Jurkat, Clone E6-1 (cell line): ENCODE results near the gene SDC1.
A peak's percentile ranks its signal among the peaks of the same experiment; 100 is the strongest.
"Not testable (repeated sequence)": the region's sequence is repeated elsewhere in the genome, so short reads cannot be mapped to it uniquely, and the experiment has no call there.

ENCODE experiments used
- DNase-seq: peaks from one replicate; pipeline ENCODE4 v3.0.0-alpha.2; 2011; ENCODE audit warnings: low read depth, low spot score
- H3K4me3 ChIP-seq: 2 replicates; pipeline ENCODE4 v1.5.1; 2011; ENCODE audit warnings: mild to moderate bottlenecking, low read length, control low read depth, moderate library complexity

The SDC1 gene

DNA sequence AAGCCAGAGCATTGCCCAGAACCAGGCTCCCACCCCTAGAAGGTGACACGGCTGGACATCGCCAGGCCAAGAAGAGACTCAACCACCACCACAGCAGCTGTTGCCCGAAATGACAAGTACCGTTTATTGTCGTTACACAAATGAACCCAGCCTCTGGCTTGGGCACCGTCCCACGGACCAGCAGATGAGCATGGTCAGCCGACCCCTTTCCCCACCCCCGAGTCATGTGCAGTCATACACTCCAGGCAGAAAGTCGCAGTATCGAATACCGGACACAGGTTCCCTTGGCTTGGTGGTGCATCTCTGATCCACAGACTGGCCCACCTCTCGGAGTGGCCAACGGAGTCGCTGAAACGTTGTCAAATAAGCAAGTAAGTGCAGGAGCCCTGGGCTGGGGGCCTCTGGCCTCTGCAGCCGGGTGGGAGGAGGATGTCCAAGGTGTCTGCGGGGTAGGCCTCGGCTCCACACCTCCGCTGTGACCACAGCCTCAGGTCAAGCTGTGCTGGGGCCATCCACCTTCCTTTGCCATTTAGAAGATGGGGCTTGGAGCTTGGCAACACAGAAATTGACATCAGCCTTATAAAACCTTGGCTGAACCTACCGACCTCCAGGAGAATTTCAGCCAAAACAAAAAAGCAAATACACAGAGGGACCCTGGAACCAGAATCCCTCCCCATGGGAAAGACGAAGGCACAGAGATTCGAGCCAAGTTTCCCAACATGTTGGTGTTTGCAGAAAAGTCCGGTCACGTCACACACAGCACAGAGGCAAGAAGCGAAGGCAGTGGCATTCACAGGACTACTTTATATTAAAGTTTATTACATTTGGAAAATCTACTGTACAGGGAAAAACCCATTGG lies 24.0 kb downstream of the SDC1 start:
- no peak for DNase-seq
- H3K4me3 ChIP-seq, result no peak overlapping the region

DNA sequence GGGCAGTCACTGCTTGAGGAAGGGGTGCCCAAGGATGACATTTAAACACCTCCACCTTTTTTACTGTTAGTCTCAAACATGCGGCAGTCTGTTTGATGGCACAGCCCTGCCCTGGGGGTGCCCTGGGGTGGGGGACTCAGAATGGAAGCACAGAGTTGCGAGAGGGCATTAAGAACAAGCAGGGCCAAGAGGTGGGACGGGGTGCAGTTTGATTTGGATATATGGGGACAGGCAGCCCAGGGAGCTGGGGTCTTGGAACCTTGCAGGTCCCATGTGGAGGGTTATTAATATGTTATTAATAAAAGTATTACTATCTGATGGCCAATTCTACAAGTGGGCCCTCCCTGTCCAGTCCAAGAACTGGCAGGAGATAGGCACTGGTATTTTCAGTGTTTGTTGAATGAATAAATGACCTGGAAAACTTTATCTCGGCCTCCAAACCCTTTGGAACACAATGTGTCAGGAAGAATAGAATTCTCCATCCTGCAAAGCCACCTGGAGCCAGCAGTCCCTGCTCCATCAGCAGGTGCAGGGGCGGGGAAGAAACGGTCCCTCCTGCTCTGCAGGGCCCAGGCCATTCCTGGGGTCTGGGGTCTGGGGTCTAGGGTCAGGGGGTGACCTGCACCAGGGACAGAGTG lies 25.2 kb downstream of the SDC1 start:
- DNase-seq, result no peak
- H3K4me3 ChIP-seq, result no peak overlapping the region

DNA sequence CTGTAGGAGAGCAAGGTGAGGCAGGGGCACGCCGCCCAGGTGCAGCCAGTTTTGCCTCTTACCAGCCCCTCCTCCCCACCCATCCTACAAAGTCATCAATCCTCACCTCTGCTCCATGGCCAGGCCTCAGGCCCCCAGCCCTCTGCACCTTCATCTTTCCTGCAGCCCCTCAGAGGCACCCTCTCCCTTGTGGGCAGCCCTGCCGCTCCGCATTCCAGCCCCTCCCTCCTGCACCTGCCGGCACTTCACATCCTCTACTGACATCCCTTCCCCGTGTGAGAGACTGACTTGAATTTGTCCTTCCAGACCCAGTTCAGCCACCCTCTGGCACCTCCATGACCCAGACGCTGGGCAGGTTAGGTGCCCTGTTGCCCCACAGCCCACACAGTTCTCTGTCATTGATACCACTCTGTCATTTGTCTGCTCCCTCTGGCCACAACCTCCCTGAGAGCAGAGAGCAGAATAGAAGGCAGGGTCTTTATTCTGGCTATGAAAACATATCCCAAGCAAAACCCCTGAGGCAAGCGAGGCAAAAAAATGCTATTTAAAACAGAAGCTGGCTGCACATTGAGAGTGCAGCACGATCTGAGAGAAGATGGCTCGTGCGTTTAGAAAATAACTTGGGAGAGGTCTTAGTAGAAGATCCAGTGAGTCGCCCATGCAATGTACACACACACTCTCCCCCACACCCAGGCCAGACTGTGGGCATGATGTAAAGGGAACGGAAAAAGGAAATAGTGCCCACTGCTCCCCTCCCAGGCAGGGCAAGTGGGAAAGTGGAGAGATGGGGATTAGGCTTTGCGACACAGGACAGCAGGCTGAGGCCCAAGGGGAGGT lies 25.9 kb downstream of the SDC1 start:
- no peak overlapping the region for H3K4me3 ChIP-seq
- DNase-seq, result no peak

DNA sequence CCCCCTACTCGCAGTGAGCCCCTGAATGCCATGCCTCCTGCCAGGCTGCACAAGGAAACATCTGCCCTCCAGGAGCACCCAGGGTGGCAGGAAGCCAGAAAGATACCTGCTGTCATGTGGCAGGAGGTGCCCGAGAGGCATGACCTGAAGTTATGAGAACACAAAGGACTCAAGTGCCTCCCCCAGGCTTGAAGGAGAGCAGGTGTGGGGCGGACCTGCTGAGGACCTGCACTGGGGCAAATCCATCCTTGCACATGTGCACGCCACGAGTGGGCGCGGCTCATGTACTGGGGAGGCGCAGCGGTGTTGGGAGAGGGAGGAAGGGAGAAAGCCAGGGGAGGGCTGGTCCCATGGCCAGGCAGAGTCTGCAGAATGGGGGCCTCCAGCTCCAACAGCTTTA lies 26.9 kb downstream of the SDC1 start:
- DNase-seq, result no peak
- no peak overlapping the region for H3K4me3 ChIP-seq

DNA sequence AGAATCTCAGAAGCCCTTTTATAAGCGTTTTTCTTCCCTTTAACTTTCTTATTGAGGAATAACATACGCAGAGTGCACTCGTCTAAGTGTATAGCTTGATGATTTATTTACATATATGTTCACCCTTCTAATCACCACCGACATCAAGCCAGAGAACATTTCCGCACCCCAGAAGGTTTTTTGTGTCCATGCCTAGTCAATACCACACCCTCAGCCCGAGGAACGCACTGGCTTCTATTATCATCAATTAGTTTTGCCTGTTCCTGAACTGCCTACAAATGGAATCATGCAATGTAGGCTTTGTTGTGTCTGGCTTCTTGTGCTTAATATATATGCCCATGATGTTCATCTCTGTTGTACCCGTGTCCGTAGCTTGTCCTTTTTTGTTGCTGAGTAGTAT lies 27.7 kb downstream of the SDC1 start:
- no peak for DNase-seq
- no peak overlapping the region for H3K4me3 ChIP-seq

DNA sequence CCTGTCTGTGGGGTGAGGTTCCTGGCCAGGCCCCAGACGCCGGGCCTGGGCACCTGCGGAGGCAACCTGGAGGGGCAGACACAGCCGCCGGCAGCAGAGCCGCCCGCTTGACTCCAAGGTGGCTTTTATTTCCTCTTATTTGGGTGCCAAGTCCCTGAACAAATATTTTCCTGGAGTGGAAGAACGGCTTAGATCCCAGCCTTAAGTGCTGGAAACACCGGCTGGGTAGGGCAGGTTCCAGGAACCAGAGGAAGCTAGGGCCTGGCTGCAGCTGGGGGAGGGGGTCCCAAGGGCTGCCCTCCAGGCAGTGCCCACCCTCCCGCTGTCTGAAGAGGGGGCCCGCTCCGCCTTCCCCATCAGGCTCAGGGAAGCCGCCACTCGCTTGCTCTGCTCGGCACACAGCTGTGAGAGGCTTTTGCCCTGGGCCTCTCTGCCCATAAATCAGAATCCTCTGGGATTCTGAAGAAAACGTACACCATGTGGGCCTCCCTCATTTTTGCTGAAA lies 28.2 kb downstream of the SDC1 start:
- H3K4me3 ChIP-seq, result no peak overlapping the region
- DNase-seq, result no peak

DNA sequence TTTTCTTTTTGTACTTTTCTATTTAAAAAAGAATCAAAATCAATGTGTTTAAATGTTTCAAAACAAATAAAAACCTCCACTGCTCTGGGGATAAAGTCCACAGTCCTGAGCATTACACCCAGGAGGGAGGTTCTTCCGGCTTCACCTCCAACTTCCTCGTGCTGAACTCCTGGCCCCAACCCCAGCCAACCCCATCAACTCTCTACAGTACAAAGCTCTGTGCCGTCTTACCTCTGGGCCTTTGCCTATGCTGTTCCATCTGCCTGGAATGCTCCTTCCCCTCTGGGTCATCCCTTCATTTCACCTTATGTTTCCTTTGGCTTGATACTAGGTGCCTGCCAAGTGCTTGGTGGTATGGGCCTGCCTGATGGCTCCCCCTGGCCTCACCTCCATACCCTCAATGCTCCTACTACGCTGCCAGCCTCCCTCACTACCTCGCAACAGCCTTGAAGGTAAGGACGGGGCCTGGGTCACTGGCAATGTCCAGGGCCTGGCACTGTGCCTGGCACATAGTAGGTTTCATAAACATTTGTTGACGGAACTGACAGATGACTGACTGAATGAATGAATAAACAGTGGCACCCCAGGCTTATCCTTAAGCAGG lies 28.8 kb downstream of the SDC1 start:
- H3K4me3 ChIP-seq, result no peak overlapping the region
- DNase-seq, result no peak

DNA sequence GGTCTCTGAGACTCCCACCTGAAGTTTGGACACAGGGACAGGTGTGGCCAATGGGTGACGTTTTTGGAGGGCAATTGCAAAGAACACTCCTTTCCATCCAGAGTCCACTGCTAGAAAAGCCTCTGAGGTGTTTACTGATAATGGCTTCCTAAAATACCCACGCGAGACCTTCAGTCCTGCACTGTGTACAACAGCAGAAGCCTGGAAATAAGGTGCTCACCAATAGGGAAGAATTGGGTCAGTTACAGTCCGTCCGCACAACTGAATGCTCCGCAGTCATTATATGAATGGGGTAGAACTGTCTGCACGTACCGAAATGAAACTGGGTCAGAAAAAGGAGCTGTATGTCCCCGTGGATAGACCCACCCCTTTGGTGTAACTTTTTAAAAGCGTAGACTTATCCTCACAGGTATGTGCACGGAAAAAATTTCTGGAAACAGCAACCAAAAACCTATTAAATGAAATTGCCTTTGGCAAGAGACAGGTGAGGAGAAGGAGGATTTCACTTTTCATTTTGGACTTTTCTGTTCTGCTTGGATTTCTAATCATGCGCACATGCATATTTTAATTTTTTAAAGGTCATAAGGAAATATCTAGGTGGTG lies 29.4 kb downstream of the SDC1 start:
- DNase-seq, result no peak
- H3K4me3 ChIP-seq, result no peak overlapping the region

DNA sequence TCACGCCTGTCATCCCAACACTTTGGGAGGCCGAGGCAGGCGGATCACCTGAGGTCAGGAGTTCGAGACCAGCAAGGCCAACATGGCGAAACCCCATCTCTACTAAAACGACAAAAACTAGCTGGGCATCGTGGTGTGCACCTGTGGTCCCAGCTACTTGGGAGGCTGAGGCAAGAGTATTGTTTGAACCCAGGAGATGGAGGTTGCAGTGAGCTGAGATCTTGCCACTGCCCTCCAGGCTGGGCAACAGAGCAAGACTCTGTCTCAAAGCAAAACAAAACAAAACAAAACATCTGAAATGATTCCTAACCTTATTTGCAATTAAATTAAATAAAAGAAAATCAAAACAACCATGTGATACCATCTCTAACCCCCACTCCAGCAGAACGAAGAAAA lies 29.9 kb downstream of the SDC1 start:
- H3K4me3 ChIP-seq, DNase-seq: not testable (repeated sequence)

DNA sequence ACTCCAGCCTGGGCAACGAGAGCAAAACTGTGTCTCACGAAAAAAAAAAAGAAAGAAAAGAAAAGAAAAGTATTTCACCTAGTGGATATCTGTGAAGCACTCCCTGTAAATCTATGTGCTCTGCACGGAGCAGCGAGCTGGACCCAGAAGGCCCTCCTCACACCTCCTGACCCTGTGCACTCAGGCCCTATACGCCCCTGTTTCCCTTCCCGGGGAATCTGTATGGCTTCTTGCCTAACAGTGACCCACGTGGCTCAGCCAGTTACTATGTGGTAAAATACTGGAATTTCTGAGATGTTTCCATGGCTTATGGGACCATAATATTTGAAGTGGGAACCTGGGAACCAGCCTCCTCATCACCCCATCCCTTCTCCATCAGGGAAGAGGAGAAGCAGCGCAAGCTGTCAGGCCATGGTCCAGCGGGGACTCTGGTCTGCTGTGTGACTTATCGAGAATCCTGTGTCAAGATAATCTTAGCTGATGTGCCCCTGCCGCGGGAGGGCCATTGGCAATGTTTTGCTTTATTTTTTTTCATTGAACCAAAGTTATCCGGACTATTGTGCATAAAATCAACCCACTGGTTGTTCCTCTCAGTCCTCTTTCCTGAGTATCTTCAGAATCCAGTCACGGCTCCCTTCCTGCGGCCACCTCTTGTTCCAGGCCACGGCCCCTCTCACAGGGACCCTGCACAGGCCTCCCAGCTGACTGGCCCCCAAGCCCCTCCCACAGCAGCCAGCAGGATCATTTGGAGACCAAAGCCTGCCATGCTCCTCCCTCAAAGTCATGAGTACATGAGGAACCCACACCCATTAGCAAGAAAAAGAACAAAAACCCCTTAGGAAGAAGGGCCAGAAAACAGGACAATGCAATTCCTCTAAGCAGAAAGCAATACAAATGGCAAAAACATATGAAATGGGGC lies 30.6 kb downstream of the SDC1 start:
- no peak overlapping the region for H3K4me3 ChIP-seq
- DNase-seq, result no peak

DNA sequence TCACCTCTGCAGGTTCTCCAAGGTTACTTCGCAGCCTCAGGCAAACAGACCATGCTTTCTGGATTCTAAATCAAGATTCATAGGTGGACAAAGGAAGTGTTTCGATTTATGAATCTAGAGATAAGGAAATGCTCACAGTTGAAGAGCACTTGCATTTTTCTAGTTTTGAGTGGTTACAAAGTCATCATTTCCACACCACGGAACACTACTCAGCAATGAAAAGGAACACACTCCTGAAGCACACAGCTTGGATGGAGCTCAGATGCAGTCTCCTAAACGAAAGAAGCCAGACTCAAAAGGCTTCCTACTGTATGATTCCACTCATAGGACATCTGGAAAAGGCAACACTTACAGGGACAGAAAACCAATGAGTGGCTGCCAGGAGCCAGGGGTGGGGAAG lies 31.7 kb downstream of the SDC1 start:
- H3K4me3 ChIP-seq, result no peak overlapping the region
- DNase-seq, result no peak

DNA sequence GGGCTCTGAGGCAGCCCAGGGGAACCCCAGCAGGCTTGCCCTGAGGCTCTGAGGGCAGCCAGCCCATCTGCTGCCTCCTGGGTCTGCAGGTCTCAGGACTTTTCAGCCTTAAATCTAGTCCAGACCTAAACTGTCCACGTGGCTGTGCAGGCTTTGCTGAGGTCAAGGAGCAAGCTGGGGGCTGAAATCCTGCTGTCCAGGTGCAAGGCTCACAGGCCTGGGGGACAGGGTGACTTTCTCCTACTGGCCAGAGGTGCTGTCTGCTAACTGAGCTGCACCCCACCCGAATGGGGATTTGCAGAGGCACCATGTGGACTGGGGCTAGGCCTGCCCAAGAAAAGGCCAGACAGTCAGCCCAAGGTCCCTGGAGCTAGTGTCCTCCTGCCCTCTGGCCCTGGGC lies 32.1 kb downstream of the SDC1 start:
- no peak overlapping the region for H3K4me3 ChIP-seq

DNA sequence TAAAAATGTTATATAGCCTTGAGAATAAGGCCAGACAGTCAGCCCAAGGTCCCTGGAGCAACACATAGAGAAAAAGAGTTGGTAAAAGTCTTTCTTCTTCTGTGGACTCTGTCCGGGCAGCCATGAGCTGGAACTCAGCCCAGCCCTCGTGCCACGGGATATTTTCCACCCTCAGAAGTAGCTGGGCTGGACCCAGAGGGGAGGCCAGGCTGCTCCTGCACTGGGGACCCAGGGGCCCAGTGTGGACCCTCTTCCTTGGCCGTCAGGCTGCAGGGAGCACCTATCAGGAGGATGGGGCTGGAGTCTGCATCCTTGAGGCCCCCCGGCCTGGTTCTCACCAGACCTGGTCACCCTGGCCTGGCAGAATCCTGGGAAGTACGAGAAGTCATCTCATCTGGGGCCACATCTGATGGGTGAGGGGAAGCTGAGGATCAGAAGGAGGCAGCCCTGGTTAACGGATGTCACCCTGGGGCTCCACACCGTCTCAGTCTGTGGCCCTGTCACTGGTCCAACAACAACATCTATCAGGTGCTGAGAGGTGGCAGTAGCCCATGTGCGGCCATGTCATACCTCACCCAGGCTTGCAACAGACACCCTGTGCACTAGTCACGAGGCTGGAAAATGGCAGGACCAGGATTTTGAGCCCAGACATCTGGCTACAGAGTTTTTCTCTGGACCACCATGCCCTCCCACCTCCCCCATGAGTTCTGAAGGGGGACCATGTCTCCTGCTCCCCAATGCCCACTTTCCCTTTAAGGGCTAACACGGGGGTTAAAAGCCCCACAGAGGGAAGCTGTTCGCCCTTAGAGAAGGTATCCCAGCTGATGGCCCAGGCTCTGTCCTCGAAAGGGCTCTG lies 33.0 kb downstream of the SDC1 start:
- H3K4me3 ChIP-seq, result no peak overlapping the region
- DNase-seq, result no peak

More for the DNA sequence above, 32.1 kb downstream of the SDC1 start:
- DNase-seq, result no peak

DNA sequence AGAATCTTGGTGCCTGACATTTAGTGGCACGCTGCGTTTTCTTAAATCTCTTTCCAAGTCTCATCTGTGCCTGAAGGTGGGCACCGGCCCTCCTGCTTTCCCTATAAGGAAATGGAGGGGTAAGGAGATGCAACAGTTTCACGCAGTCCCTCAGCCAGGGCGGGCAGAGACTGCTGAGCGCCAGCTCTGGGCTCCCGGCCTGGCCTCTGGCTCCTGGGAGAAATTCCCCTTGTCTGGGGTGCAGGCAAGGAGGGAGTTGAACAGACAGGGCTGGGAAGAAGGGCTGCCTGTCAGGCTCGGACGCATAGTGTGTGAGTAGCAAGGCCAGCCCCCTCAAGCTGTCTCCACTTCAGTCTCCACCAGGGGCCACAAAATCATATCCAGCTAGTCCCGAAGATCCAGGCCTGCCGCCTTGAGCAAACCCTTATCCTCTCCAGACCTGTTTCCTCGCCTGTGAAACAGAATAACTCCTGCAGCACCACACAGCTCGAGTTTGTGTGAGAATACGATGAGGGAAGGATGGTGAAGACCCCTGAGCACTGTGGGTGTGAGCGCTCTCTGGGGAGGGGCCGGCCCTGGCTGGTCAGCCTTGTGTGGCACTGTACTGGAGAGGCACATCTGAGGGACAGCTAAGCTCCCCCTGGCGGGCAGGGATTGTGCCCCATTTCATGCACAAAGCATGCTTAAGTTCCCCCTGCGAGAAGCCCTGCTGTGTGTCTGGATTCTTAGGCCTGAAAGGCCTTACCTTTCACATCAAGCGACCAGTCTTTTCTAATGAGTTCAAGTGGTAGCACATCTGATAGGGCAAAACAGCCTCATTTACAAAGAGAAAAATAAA lies 33.8 kb downstream of the SDC1 start:
- DNase-seq, result peak; percentile 7
- H3K4me3 ChIP-seq, result no peak overlapping the region

DNA sequence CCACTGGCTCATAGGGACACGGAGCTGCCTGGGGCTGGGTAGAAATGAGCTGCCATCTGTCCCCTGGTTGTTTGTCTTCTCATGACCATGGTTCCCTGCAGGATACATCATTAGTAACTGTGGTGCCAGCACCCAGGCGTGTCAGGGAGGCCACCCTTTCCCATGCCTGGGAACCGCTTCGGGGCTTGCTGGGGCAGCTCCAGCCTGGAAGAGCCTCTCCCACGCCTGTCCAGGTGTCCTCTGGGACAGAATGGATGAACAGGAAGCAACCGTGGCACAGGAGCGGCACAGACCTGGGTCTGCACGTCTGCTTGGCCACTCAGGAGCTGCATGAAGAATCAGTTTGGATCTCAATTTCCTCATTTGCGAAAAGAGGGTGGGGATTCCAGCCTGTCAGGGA lies 34.8 kb downstream of the SDC1 start:
- no peak overlapping the region for H3K4me3 ChIP-seq
- DNase-seq, result no peak

DNA sequence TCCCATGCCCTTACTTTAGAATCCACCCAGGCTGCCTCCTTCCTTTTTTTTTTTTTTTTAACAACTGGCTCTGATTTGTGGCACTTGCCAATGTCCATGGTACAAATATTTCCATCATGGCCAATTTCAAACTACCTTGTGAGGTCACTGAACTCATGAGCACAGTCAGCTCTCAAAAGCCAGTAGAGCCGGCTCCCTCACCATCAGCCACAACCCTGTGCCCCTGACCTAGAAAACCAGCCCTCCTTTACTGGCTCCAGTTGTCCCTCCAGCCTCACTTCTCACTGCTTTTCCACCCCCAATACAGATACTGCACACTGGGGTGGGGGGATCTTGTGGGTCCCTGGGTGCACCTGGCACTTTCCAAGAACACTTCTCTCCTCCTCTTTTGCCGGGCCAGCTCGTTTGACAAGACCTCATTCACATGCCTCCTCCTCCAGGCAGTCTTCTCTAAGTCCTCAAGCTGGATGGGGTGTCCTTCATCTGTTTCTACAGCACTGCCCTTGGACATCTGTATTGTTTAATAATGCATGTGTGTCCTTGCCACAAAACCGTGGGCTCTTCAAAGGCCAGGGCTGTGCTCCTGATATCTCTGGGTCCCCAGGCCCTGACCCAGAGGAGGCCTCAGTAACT lies 35.5 kb downstream of the SDC1 start:
- no peak for DNase-seq
- no peak overlapping the region for H3K4me3 ChIP-seq
